Measurements from ENCODE around the gene APBB1IP. TPM values are rescaled to one million over a fixed set of nuclear protein-coding genes. Genes with fewer than 3 reads are reported as not detected.

Gene APBB1IP
- polyA plus RNA-seq, 2 donors: 0.75 to 0.98 TPM

DNA sequence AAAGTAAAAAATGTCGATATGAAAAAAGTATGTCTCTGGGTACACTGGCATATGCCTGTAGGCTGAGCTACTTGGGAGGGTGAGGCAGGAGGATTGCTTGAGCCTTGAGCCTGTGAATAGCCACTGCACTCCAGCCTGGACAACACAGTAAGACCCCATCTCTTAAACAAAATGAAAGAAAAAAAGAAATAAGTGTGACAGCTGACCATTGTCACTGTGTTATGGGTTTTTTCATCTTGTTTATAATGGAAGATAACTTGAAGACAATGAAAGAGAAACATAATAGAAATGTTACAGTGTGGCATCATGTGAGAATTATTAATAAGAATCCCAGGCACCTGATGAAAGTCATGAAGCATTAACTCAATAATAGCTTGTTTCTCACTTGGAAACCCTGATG lies 75.0 kb downstream of the APBB1IP start:
- H3K4me1 ChIP-seq (ENCODE audit: control insufficient read depth in 2 of 2, insufficient read depth in 2 of 2, low read length in 1 of 2): no peaks in the 10 kb centered on the region
- H3K27me3 ChIP-seq (ENCODE audit: control insufficient read depth in 1 of 2, insufficient read depth in 2 of 2, low read length in 2 of 2): no peaks in the 10 kb centered on the region
- 85 to 91% methylated on average over 1 of the region's 1 CpG for WGBS, 2 donors

GRCh38 chr10:26516540-26517101 lies 78.5 kb downstream of the APBB1IP start:
- Histone ChIP-seq H3K36me3 (ENCODE audit: control insufficient read depth in 2 of 2, insufficient read depth in 2 of 2, low read length in 1 of 2) (no peaks in the 10 kb centered on the region), H3K4me1 (ENCODE audit: control insufficient read depth in 2 of 2, insufficient read depth in 2 of 2, low read length in 1 of 2) (no peaks in the 10 kb centered on the region), H3K4me3 (ENCODE audit: low read depth in 1 of 2, low read length in 2 of 2) (no peak overlapping the region), H3K27ac (ENCODE audit: low read depth in 2 of 2, low read length in 1 of 2) (no peak overlapping the region), H3K9me3 (ENCODE audit: control insufficient read depth in 2 of 2, insufficient read depth in 1 of 2, low read depth in 1 of 2, low read length in 1 of 2) (no peaks in the 10 kb centered on the region), H3K27me3 (ENCODE audit: control insufficient read depth in 1 of 2, insufficient read depth in 2 of 2, low read length in 2 of 2) (no peaks in the 10 kb centered on the region)
- WGBS, 2 donors: 23 to 24% methylated on average over 11 of the region's 11 CpGs

More for the DNA sequence above, 75.0 kb downstream of the APBB1IP start:
- no peak overlapping the region for H3K4me3 ChIP-seq (ENCODE audit: low read depth in 1 of 2, low read length in 2 of 2)
- no peaks in the 10 kb centered on the region for H3K9me3 ChIP-seq (ENCODE audit: control insufficient read depth in 2 of 2, insufficient read depth in 1 of 2, low read depth in 1 of 2, low read length in 1 of 2)
- no peaks in the 10 kb centered on the region for H3K36me3 ChIP-seq (ENCODE audit: control insufficient read depth in 2 of 2, insufficient read depth in 2 of 2, low read length in 1 of 2)
- no peak overlapping the region for H3K27ac ChIP-seq (ENCODE audit: low read depth in 2 of 2, low read length in 1 of 2)

DNA sequence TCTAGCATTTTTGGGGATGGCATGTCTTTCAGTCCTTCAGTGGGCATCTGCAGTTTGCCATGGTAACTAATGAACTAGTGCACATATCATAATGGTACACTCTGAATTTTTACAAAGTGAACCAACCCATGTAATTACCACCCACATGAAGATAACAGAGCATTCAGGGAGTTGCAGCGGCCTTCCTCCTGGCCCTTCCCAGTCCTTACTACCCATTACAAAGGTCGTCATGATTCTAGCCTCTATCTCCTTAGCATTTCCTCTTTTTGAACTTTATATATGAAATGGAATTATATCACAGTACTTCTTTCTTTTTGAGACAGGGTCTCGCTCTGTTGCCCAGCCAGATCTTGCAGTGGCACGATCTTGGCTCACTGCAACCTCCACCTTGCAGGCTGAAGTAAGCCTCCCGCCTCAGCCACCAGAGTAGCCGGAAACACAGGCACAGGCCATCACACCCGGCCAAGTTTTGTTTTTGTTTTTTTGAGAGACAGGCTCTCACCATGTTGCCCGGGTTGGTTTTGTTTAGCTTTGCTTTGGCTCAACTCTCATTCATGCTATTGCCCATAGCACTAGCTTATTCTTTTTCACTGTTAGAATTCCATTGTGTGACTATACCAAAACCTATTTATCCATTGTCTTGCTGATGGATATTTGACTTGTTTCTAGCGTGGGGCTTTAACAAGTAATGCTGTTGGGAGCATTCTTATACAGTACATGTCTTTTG lies 79.2 kb downstream of the APBB1IP start:
- WGBS, 2 donors: 59 to 62% methylated on average over 9 of the region's 9 CpGs
- Histone ChIP-seq H3K9me3 (ENCODE audit: control insufficient read depth in 2 of 2, insufficient read depth in 1 of 2, low read depth in 1 of 2, low read length in 1 of 2) (no peaks in the 10 kb centered on the region), H3K27me3 (ENCODE audit: control insufficient read depth in 1 of 2, insufficient read depth in 2 of 2, low read length in 2 of 2) (no peaks in the 10 kb centered on the region), H3K27ac (ENCODE audit: low read depth in 2 of 2, low read length in 1 of 2) (no peak overlapping the region), H3K4me1 (ENCODE audit: control insufficient read depth in 2 of 2, insufficient read depth in 2 of 2, low read length in 1 of 2) (no peaks in the 10 kb centered on the region), H3K36me3 (ENCODE audit: control insufficient read depth in 2 of 2, insufficient read depth in 2 of 2, low read length in 1 of 2) (no peaks in the 10 kb centered on the region), H3K4me3 (ENCODE audit: low read depth in 1 of 2, low read length in 2 of 2) (no peak overlapping the region)

- no peaks in the 10 kb centered on the region for H3K4me1 ChIP-seq (ENCODE audit: control insufficient read depth in 2 of 2, insufficient read depth in 2 of 2, low read length in 1 of 2)
- H3K36me3 ChIP-seq (ENCODE audit: control insufficient read depth in 2 of 2, insufficient read depth in 2 of 2, low read length in 1 of 2): no peaks in the 10 kb centered on the region
- no peak overlapping the region for H3K27ac ChIP-seq (ENCODE audit: low read depth in 2 of 2, low read length in 1 of 2)
- no peaks in the 10 kb centered on the region for H3K9me3 ChIP-seq (ENCODE audit: control insufficient read depth in 2 of 2, insufficient read depth in 1 of 2, low read depth in 1 of 2, low read length in 1 of 2)
- H3K4me3 ChIP-seq (ENCODE audit: low read depth in 1 of 2, low read length in 2 of 2): no peak overlapping the region
- 54 to 59% methylated on average over 1 of the region's 1 CpG for WGBS, 2 donors
- no peaks in the 10 kb centered on the region for H3K27me3 ChIP-seq (ENCODE audit: control insufficient read depth in 1 of 2, insufficient read depth in 2 of 2, low read length in 2 of 2)
These were observed 81.7 kb downstream of the APBB1IP start for GRCh38 chr10:26519803-26520202.

DNA sequence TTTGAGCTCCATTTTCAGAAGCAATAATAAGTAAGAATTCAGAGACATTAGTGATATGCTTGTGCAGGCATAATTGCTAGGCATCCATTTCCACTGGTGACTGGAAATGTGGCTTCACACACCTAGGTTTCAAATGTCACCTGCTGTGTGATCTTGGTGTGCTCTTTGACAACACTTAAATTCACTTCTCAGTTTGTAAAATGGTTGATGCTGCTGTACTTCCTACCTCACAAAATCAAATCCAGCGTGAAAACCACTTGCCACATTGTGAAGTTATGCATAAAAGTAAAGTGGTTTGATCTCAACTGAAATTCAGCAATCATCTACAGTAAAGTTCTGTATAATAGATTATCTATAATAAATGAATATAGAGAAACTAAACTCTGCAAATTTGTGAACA lies 82.4 kb downstream of the APBB1IP start:
- Histone ChIP-seq H3K27ac (ENCODE audit: low read depth in 2 of 2, low read length in 1 of 2) (no peak overlapping the region), H3K36me3 (ENCODE audit: control insufficient read depth in 2 of 2, insufficient read depth in 2 of 2, low read length in 1 of 2) (no peaks in the 10 kb centered on the region), H3K27me3 (ENCODE audit: control insufficient read depth in 1 of 2, insufficient read depth in 2 of 2, low read length in 2 of 2) (no peaks in the 10 kb centered on the region), H3K9me3 (ENCODE audit: control insufficient read depth in 2 of 2, insufficient read depth in 1 of 2, low read depth in 1 of 2, low read length in 1 of 2) (no peaks in the 10 kb centered on the region), H3K4me3 (ENCODE audit: low read depth in 1 of 2, low read length in 2 of 2) (no peak overlapping the region), H3K4me1 (ENCODE audit: control insufficient read depth in 2 of 2, insufficient read depth in 2 of 2, low read length in 1 of 2) (no peaks in the 10 kb centered on the region)
- 58 to 73% methylated on average over 1 of the region's 1 CpG for WGBS, 2 donors

- Histone ChIP-seq H3K27ac (ENCODE audit: low read depth in 2 of 2, low read length in 1 of 2) (no peak overlapping the region), H3K36me3 (ENCODE audit: control insufficient read depth in 2 of 2, insufficient read depth in 2 of 2, low read length in 1 of 2) (no peaks in the 10 kb centered on the region), H3K27me3 (ENCODE audit: control insufficient read depth in 1 of 2, insufficient read depth in 2 of 2, low read length in 2 of 2) (no peaks in the 10 kb centered on the region), H3K4me3 (ENCODE audit: low read depth in 1 of 2, low read length in 2 of 2) (no peak overlapping the region), H3K9me3 (ENCODE audit: control insufficient read depth in 2 of 2, insufficient read depth in 1 of 2, low read depth in 1 of 2, low read length in 1 of 2) (no peaks in the 10 kb centered on the region), H3K4me1 (ENCODE audit: control insufficient read depth in 2 of 2, insufficient read depth in 2 of 2, low read length in 1 of 2) (no peaks in the 10 kb centered on the region)
- WGBS, 2 donors: 45 to 51% methylated on average over 6 of the region's 6 CpGs
These were observed 86.2 kb downstream of the APBB1IP start for GRCh38 chr10:26524161-26524896.

GRCh38 chr10:26525586-26525985 lies 87.4 kb downstream of the APBB1IP start:
- H3K27me3 ChIP-seq (ENCODE audit: control insufficient read depth in 1 of 2, insufficient read depth in 2 of 2, low read length in 2 of 2): no peaks in the 10 kb centered on the region

GRCh38 chr10:26527018-26527417 lies 88.9 kb downstream of the APBB1IP start:
- Histone ChIP-seq H3K4me1 (ENCODE audit: control insufficient read depth in 2 of 2, insufficient read depth in 2 of 2, low read length in 1 of 2) (no peaks in the 10 kb centered on the region), H3K36me3 (ENCODE audit: control insufficient read depth in 2 of 2, insufficient read depth in 2 of 2, low read length in 1 of 2) (no peaks in the 10 kb centered on the region), H3K27me3 (ENCODE audit: control insufficient read depth in 1 of 2, insufficient read depth in 2 of 2, low read length in 2 of 2) (no peaks in the 10 kb centered on the region), H3K4me3 (ENCODE audit: low read depth in 1 of 2, low read length in 2 of 2) (no peak overlapping the region), H3K27ac (ENCODE audit: low read depth in 2 of 2, low read length in 1 of 2) (no peak overlapping the region), H3K9me3 (ENCODE audit: control insufficient read depth in 2 of 2, insufficient read depth in 1 of 2, low read depth in 1 of 2, low read length in 1 of 2) (no peaks in the 10 kb centered on the region)
- WGBS, 2 donors: 84 to 89% methylated on average over 2 of the region's 2 CpGs

More at GRCh38 chr10:26525586-26525985, 87.4 kb downstream of the APBB1IP start:
- H3K27ac ChIP-seq (ENCODE audit: low read depth in 2 of 2, low read length in 1 of 2): no peak overlapping the region
- no peak overlapping the region for H3K4me3 ChIP-seq (ENCODE audit: low read depth in 1 of 2, low read length in 2 of 2)
- 64 to 69% methylated on average over 3 of the region's 3 CpGs for WGBS, 2 donors
- no peaks in the 10 kb centered on the region for H3K9me3 ChIP-seq (ENCODE audit: control insufficient read depth in 2 of 2, insufficient read depth in 1 of 2, low read depth in 1 of 2, low read length in 1 of 2)
- no peaks in the 10 kb centered on the region for H3K4me1 ChIP-seq (ENCODE audit: control insufficient read depth in 2 of 2, insufficient read depth in 2 of 2, low read length in 1 of 2)
- no peaks in the 10 kb centered on the region for H3K36me3 ChIP-seq (ENCODE audit: control insufficient read depth in 2 of 2, insufficient read depth in 2 of 2, low read length in 1 of 2)

DNA sequence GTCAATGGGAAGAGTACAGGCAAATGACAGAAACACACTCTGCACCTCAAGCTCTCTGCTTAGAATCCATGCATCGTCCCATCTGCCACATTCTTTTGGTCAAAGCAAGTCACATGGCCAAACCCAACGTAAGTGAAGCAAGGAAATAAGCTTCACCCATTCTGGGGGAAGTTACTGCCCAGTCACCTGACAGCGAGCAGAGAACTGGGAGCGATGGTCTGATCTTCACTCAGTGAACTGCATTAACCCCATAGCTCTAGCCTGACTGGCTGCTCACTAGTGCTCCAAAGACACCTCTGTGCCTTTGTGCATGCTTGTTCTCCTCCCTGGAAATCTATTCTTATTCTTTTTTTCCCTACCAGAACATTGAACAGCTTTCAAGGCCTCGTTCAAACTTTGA lies 89.9 kb downstream of the APBB1IP start:
- Histone ChIP-seq H3K27me3 (ENCODE audit: control insufficient read depth in 1 of 2, insufficient read depth in 2 of 2, low read length in 2 of 2) (no peaks in the 10 kb centered on the region), H3K9me3 (ENCODE audit: control insufficient read depth in 2 of 2, insufficient read depth in 1 of 2, low read depth in 1 of 2, low read length in 1 of 2) (no peaks in the 10 kb centered on the region), H3K27ac (ENCODE audit: low read depth in 2 of 2, low read length in 1 of 2) (no peak overlapping the region), H3K4me3 (ENCODE audit: low read depth in 1 of 2, low read length in 2 of 2) (no peak overlapping the region), H3K4me1 (ENCODE audit: control insufficient read depth in 2 of 2, insufficient read depth in 2 of 2, low read length in 1 of 2) (no peaks in the 10 kb centered on the region), H3K36me3 (ENCODE audit: control insufficient read depth in 2 of 2, insufficient read depth in 2 of 2, low read length in 1 of 2) (no peaks in the 10 kb centered on the region)
- WGBS, 2 donors: 80 to 83% methylated on average over 5 of the region's 5 CpGs

All from esophagus (tissue), 2 donors.